HK-2 (cell line): Measurements from ENCODE around the gene PDE3B.
"Not testable (repeated sequence)": the region's sequence is repeated elsewhere in the genome, so short reads cannot be mapped to it uniquely, and the experiment has no call there.

Experiments used
- DNase-seq: peaks from one replicate; pipeline ENCODE4 v3.0.0-alpha.2; 2018; ENCODE audit not compliant: unreplicated experiment

The PDE3B gene

GRCh38 chr11:14809466-14809865, 165.9 kb downstream of the PDE3B start:
- no peak for DNase-seq

GRCh38 chr11:14812757-14813156, 169.2 kb downstream of the PDE3B start:
- DNase-seq, result no peak

- no peak for DNase-seq
These were observed 169.9 kb downstream of the PDE3B start for GRCh38 chr11:14813516-14813915.

- DNase-seq, result no peak
These were observed 175.2 kb downstream of the PDE3B start for GRCh38 chr11:14818779-14819178.

GRCh38 chr11:14819596-14819995, 176.0 kb downstream of the PDE3B start:
- DNase-seq, result no peak

GRCh38 chr11:14821031-14821430, 177.4 kb downstream of the PDE3B start:
- no peak for DNase-seq

DNA sequence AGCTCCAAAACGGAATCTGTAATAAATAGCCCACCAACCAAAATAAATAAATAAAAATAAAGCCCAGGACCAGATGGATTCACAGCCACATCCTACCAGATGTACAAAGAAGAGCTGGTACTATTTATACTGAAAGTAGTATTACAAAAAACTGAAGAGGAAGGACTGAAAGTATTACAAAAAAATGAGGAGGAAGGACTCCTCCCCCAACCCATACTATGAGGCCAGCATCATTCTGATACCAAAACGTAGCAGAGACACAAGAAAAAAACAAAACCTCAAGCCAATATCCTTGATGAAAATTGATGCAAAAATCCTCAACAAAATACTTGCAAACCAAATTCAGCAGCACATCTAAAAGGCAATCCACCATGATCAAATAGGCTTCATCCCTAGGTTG, 183.0 kb downstream of the PDE3B start:
- no peak for DNase-seq

GRCh38 chr11:14835496-14836492, 192.2 kb downstream of the PDE3B start:
- DNase-seq, result no peak

DNA sequence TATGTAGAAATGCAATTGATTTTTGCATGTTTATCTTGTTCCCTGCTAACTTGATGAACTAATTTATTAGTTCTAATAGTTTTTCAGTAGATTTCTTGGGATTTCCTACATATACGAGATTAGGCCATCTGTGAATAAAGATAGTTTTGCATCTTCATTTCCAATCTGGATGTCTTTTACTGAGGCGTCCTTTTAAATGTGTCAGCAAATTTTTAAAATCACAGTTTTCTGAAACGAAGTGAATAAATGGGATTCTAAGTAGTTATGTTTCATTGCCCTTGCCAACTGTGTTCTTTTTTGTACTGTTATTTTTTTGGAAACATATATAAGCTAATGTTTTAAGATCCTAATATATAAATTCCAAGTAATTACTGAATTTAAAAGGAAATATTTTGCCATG, 198.4 kb downstream of the PDE3B start:
- DNase-seq, result no peak

DNA sequence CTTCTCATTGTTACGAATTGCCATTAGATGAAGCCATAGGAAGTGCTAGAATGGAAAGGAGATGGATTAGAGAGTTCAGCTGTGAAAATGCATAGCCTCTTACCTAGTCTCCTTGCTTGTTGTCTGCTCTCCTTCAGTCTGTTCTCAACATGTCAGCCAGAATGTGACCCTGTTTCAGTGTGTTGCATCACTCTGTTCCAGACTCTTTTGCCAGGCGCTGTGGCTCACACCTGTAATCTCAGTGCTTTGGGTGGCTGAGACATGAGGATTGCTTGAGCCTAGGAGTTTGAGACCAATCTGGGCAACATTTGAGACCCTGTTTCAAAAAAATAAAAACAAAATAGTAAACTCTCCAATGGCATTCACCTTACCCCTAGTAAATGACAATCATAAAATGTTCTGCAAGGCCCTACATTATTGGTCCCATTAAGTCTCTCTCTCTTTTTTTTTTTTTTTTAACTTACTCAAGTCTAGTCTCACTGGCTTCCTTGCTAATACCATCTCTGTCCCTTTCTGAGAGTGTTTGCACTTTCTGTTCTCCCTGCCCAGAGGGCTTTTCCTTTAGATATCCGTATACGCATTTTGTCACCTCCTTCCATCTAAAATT, 209.1 kb downstream of the PDE3B start:
- no peak for DNase-seq

DNA sequence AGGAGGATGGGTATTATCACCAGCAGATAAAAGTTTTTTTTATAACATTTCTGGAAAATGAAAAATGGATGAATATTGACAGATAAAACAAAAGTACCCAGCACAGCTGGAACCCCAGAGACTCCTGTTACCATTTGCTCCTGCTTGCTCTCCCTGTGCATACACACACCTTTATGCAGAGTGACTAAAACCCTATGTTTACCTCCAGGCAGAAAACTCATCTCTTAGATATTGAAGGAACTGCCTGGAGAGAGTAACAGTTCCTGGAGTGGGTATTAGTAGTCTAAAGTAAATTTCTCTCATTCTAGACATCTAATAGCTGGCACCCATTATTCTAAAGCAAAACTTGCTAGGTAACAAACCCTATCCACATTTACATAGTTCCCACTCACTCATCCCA, 210.5 kb downstream of the PDE3B start:
- DNase-seq, result no peak

DNA sequence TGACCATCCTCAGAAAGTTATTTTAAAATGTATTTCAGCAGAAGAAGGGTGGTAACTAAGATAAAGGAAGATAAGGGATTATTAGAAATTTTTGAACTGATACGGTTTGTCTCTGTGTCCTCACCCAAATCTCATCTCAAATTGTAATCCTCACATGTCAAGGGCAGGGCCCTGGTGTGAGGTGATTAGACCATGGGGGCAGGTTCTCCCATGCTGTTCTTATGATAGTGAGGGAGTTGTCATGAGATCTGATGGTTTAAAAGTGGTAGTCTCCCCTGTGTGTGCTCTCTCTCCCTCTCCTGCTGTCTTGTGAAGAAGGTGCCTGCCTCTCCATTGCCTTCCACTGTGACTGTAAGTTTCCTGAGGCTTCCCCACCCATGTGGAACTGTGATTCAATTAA, 212.3 kb downstream of the PDE3B start:
- DNase-seq, result no peak

GRCh38 chr11:14857621-14858020, 214.0 kb downstream of the PDE3B start:
- no peak for DNase-seq

DNA sequence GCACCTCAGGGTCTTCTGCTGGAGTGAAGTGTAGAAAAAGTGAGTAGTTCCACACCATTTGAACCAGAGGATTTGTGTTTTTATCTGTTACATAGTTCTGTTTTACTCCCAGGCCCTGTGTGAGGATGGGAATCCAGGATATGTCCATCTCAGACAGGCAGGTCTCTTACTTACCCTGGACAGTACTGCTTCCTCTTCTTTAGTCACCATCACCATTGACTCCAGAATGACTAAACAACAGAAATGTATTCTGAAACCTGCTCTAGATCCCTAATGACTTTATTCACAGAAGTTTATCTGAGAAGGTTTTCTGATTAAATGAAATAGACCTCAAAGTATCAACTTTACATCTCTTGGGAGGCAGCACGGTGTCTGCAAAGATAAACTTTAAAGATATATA, 214.8 kb downstream of the PDE3B start:
- no peak for DNase-seq

- no peak for DNase-seq
These were observed 216.9 kb downstream of the PDE3B start for GRCh38 chr11:14860511-14860910.

- no peak for DNase-seq
These were observed 218.1 kb downstream of the PDE3B start for GRCh38 chr11:14861680-14862079.

- DNase-seq, result not testable (repeated sequence)
These were observed 220.2 kb downstream of the PDE3B start for GRCh38 chr11:14863775-14864174.

- no peak for DNase-seq
These were observed 228.4 kb downstream of the PDE3B start for GRCh38 chr11:14872032-14872431.

GRCh38 chr11:14873632-14874031, 230.0 kb downstream of the PDE3B start:
- DNase-seq, result no peak

DNA sequence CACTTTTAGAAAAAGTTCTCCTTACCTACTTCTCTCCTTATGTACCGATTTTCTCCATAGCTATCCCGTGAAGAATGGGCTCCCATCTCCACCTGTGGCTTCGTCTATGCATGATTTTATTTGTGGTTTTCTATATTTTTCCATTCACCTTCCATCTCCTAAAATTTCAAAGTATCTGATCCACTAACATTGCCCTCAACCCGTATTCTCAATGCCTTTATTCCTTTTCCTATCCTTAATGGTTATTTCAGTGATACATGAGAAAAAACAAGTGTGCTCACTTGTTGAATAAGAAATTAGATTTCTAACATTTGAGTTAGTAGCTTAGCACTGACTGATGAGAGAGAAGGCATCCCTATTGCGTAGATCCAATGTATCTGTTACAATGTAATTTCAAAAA, 231.6 kb downstream of the PDE3B start:
- no peak for DNase-seq

DNA sequence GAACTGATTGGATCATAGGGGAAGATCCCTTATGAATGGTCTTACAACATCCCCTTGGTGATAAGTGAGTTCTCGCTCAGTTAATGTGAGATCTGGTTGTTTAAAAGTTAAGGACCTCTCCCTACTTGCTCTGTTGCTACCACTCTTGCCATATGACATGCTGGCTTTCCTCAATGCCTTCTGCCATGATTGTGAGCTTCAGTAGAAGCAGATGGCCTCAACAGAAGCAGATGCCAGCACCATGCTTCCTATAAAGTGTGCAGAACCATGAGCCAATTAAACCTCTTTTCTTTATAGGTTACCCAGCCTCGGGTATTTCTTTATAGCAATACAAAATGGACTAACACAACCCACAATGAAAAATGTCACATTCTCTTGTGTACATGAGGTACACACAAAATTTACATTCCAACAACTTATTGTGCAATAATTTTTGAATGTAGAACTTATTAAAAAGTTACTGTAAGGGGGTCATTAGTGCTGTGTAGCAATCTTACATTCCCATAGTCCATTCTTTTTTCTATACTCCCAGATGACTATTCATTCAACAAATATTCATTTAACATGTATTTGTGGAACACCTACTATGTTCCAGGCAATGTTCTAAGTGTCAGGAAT, 238.1 kb downstream of the PDE3B start:
- no peak for DNase-seq

- no peak for DNase-seq
These were observed 238.6 kb downstream of the PDE3B start for GRCh38 chr11:14882196-14882595.

DNA sequence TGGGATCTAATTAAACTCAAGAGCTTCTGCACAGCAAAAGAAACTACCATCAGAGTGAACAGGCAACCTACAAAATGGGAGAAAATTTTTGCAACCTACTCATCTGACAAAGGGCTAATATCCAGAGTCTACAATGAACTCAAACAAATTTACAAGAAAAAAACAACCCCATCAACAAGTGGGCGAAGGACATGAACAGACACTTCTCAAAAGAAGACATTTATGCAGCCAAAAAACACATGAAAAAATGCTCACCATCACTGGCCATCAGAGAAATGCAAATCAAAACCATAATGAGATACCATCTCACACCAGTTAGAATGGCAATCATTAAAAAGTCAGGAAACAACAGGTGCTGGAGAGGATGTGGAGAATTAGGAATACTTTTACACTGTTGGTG, 240.1 kb downstream of the PDE3B start:
- not testable (repeated sequence) for DNase-seq
